HepG2 (cell line): Measurements from ENCODE around the gene CMIP. TPM values are rescaled to one million over a fixed set of nuclear protein-coding genes. Genes with fewer than 3 reads are reported as not detected.

ENCODE experiments used
- ATAC-seq: fragments of 200-7000 bp; cut with Tn5 transposase; 3 replicates; pipeline ENCODE4 v1.9.1; 2020; ENCODE audit warnings: mild to moderate bottlenecking, moderate library complexity
- BruUV-seq: library from RNA; stranded (reverse); fragments of 400-500 nt; replicated peaks from 2 replicates; lab custom pipeline; 2021; lab: Mats Ljungman, UMichigan
- CTCF ChIA-PET: fragments of 300-600 bp; formaldehyde crosslinking; extraction: SDS; loops from one replicate; lab custom pipeline; 2021; ENCODE audit warnings: low total read pairs, inconsistent platforms, low intra/inter-chr PET ratio; lab: Yijun Ruan, JAX
- POLR2A ChIA-PET: fragments of 350-600 bp; sonication (Branson Sonifier 250); formaldehyde crosslinking; loops from one replicate; lab custom pipeline; 2020; ENCODE audit warnings: antibody characterized with exemption, inconsistent platforms; lab: Yijun Ruan, JAX
- DNase-seq: peaks from one replicate; pipeline ENCODE4 v3.0.0-alpha.2; 2015; ENCODE audit warnings: low spot score
- FAIRE-seq: peaks from 3 replicates; lab custom pipeline; 2011; peaks lifted over from hg19 to GRCh38; lab: Jason Lieb, UNC
- H2AFZ ChIP-seq: one replicate; pipeline ENCODE4 v1.6.1; 2011; ENCODE audit warnings: low read length, inconsistent platforms
- H3K27ac ChIP-seq: fragments of 300-600 bp; 3 replicates; pipeline ENCODE4 v1.8.0; 2011; ENCODE audit warnings: mixed run types, mild to moderate bottlenecking, mixed read lengths, low read length, inconsistent platforms; ENCODE audit not compliant: insufficient read depth; ENCODE audit errors: extremely low read length
- H3K27me3 ChIP-seq, 2 experiments: fragments of 200-600 bp in 1 of 2; 2 replicates in 1 of 2; 3 replicates in 1 of 2; pipeline versions ENCODE4 v1.6.0 to v1.8.0; 2011; ENCODE audit warnings: low read length in 2 of 2, mild to moderate bottlenecking in 2 of 2, moderate library complexity in 2 of 2, inconsistent platforms in 1 of 2; ENCODE audit not compliant: insufficient read depth in 2 of 2, control insufficient read depth in 1 of 2
- H3K36me3 ChIP-seq, 2 experiments: fragments of 200-600 bp in 1 of 2; replicated peaks in 1 of 2; 2 replicates in 1 of 2; 3 replicates in 1 of 2; pipeline versions ENCODE4 v1.5.1 to v1.8.0; 2011; ENCODE audit warnings: low read length in 2 of 2, inconsistent platforms in 1 of 2; ENCODE audit not compliant: insufficient read depth in 2 of 2, control insufficient read depth in 1 of 2
- H3K4me1 ChIP-seq: 2 replicates; pipeline ENCODE4 v1.5.1; 2012; ENCODE audit warnings: low read length, inconsistent platforms; ENCODE audit not compliant: insufficient read depth
- H3K4me2 ChIP-seq: 2 replicates; pipeline ENCODE4 v1.6.0; 2011; ENCODE audit warnings: low read depth, low read length, inconsistent platforms
- H3K4me3 ChIP-seq, 3 experiments: fragments of 200-600 bp in 1 of 3; sonication (generic), shearing (Covaris generic) in 1 of 3; replicated peaks in 1 of 3; 2 replicates each; pipeline ENCODE4 v1.5.1; 2011 to 2016; ENCODE audit warnings: low read length in 3 of 3, inconsistent platforms in 2 of 3, low read depth in 2 of 3, mild to moderate bottlenecking in 2 of 3, control low read depth in 1 of 3, mixed read lengths in 1 of 3; ENCODE audit not compliant: insufficient read depth in 1 of 3
- H3K79me2 ChIP-seq: one replicate; pipeline ENCODE4 v1.6.1; 2011; ENCODE audit warnings: low read length, inconsistent platforms; ENCODE audit not compliant: insufficient read depth
- H3K9ac ChIP-seq: 2 replicates; pipeline ENCODE4 v1.6.0; 2011; ENCODE audit warnings: mild to moderate bottlenecking, low read depth, low read length, inconsistent platforms; ENCODE audit not compliant: insufficient read depth
- H3K9me3 ChIP-seq: 2 replicates; pipeline ENCODE4 v1.5.1; 2012; ENCODE audit warnings: mild to moderate bottlenecking, low read length
- H4K20me1 ChIP-seq: 2 replicates; pipeline ENCODE4 v1.6.0; 2011; ENCODE audit warnings: inconsistent platforms, mild to moderate bottlenecking, low read length, moderate library complexity; ENCODE audit not compliant: insufficient read depth
- AGO2 ChIP-seq: fragments of 200-400 bp; formaldehyde crosslinking; optimal IDR thresholded peaks from 2 replicates; pipeline ENCODE3; 2017; ENCODE audit warnings: mild to moderate bottlenecking, low read depth, low read length, moderate library complexity
- AHR ChIP-seq: IDR thresholded peaks from 2 replicates; pipeline ENCODE4 v1.6.1; 2018; ENCODE audit warnings: missing genetic modification reagents, missing compliant biosample characterization
- CREBL2 ChIP-seq: sonication (generic); formaldehyde crosslinking; IDR thresholded peaks from 2 replicates; pipeline ENCODE4 v1.8.1; 2023; ENCODE audit warnings: missing genetic modification reagents, mild to moderate bottlenecking, borderline replicate concordance
- DPF2 ChIP-seq: sonication (generic); formaldehyde crosslinking; IDR thresholded peaks from 2 replicates; pipeline ENCODE4 v1.4.0; 2020; ENCODE audit warnings: mild to moderate bottlenecking, low read depth, missing genetic modification reagents, borderline replicate concordance
- FOXM1 ChIP-seq: sonication (generic); formaldehyde crosslinking; IDR thresholded peaks from 2 replicates; pipeline ENCODE4 v1.5.0; 2020; ENCODE audit warnings: missing genetic modification reagents
- HNF4G ChIP-seq, 2 experiments: sonication (generic) in 1 of 2; formaldehyde crosslinking in 1 of 2; IDR thresholded peaks; 2 replicates each; pipeline versions ENCODE4 v1.4.0 to v1.6.1; 2011 to 2020; ENCODE audit warnings: borderline replicate concordance in 2 of 2, low read depth in 2 of 2, mild to moderate bottlenecking in 2 of 2, low read length in 1 of 2, missing genetic modification reagents in 1 of 2, moderate library complexity in 1 of 2
- PHB2 ChIP-seq: fragments of 450-650 bp; IDR thresholded peaks from 2 replicates; pipeline ENCODE4 v1.6.1; 2018; ENCODE audit not compliant: partially characterized antibody
- POLR2A ChIP-seq, 2 experiments: IDR thresholded peaks; 2 replicates each; pipeline ENCODE4 v1.6.1; 2011; ENCODE audit warnings: low read depth in 2 of 2, low read length in 2 of 2, mild to moderate bottlenecking in 1 of 2, moderate library complexity in 1 of 2; ENCODE audit not compliant: insufficient read depth in 1 of 2
- RFX1 ChIP-seq: fragments of 450-650 bp; IDR thresholded peaks from 2 replicates; pipeline ENCODE4 v1.6.1; 2017
- SP1 ChIP-seq, 2 experiments: fragments of 450-650 bp in 1 of 2; sonication (generic) in 1 of 2; formaldehyde crosslinking in 1 of 2; IDR thresholded peaks; 2 replicates each; pipeline versions ENCODE4 v1.4.0 to v1.6.1; 2016 to 2020; ENCODE audit warnings: missing genetic modification reagents in 1 of 2
- TP53 ChIP-seq: sonication (generic); formaldehyde crosslinking; conservative IDR thresholded peaks from 2 replicates; pipeline ENCODE4 v1.4.0; 2020; ENCODE audit warnings: missing genetic modification reagents
- ZBTB37 ChIP-seq: sonication (generic); formaldehyde crosslinking; IDR thresholded peaks from 2 replicates; pipeline ENCODE4 v1.4.0; 2020; ENCODE audit warnings: mild to moderate bottlenecking, missing genetic modification reagents
- ZNF569 ChIP-seq: sonication (generic); formaldehyde crosslinking; IDR thresholded peaks from 2 replicates; pipeline ENCODE4 v1.5.0; 2020; ENCODE audit warnings: mild to moderate bottlenecking, missing genetic modification reagents, moderate library complexity, borderline replicate concordance
- WGBS: methylation state at CpG from one replicate; pipeline ENCODE4 v1.1.6; 2017; ENCODE audit warnings: low lambda C conversion rate; 5-methylcytosine and 5-hydroxymethylcytosine counted together
- in situ Hi-C: cut with HindIII; loops from 2 replicates; pipeline ENCODE4 v1.10.0; 2017; ENCODE audit warnings: low pct_unique_long_range_greater_than_20kb; ENCODE audit not compliant: extremely low pct_ligation_motif_present
- intact Hi-C: fragments of 100-400 bp; cut with micrococcal nuclease; formaldehyde crosslinking; loops from one replicate; pipeline ENCODE4 v1.10.0; 2022; ENCODE audit not compliant: unreplicated experiment
- polyA plus RNA-seq, 8 experiments: library from polyadenylated mRNA; depleted of rRNA in 3 of 8; stranded (reverse) in 7 of 8; unstranded in 1 of 8; fragments of >200 nt; fragmentation: Illumina TruSeq in 4 of 8; extraction: Trizol in 4 of 8; gene quantifications; 2 replicates each; pipeline versions ENCODE4 v1.2.1 to v1.2.3, GENCODE V29; 2011 to 2016; ENCODE audit warnings: low read depth in 4 of 8, missing spikeins in 1 of 8, mixed read lengths in 1 of 8; ENCODE audit not compliant: insufficient read depth in 1 of 8
- total RNA-seq, 5 experiments: library from RNA; depleted of rRNA; stranded (reverse); fragments of >200 nt; fragmentation: Illumina TruSeq; extraction: Trizol; gene quantifications; 2 replicates each; pipeline ENCODE4 v1.2.3, GENCODE V29; 2016; ENCODE audit warnings: low read depth in 1 of 5
- TF ChIP-seq, protein P1 (sequence below): IDR thresholded peaks from 2 replicates; pipeline ENCODE4 v1.6.1; 2016; ENCODE audit warnings: missing genetic modification reagents, missing compliant biosample characterization
- TF ChIP-seq, protein P2 (sequence below): sonication (generic); formaldehyde crosslinking; IDR thresholded peaks from 2 replicates; pipeline ENCODE4 v1.8.1; 2023; ENCODE audit warnings: mild to moderate bottlenecking, missing genetic modification reagents

The CMIP gene
- total and polyA plus RNA-seq, 2 of the 13 experiments (the other 11 are each of a cell fraction or from before 2014, with no cell fraction given) = 10.9 to 18.1 TPM

- BruUV-seq = no TSS peak
- Histone ChIP-seq H4K20me1 (peaks cover 91% of the 10 kb centered on the region), H3K27me3 (no peaks in the 10 kb centered on the region), H3K4me1 (peaks cover 5% of the 10 kb centered on the region), H3K27ac (no peak overlapping the region), H3K79me2 (peaks cover 55% of the 10 kb centered on the region), H2AFZ (no peak overlapping the region), H3K36me3 (peaks cover 20 to 65% of the 10 kb centered on the region in 2 experiments), H3K9ac (no peak overlapping the region), H3K4me3 (no peak overlapping the region), H3K4me2 (no peak overlapping the region), H3K9me3 (no peaks in the 10 kb centered on the region)
- DNase-seq (no peak), FAIRE-seq (no peak), ATAC-seq (no peak)
- POLR2A ChIA-PET = no interaction called here
- intact Hi-C loops = no loop called here
- 0 out of 4 replicates have a peak, but pooled peaks of 1 of the 2 experiments have one; percentile 29 for TF ChIP-seq POLR2A (IDR thresholded peaks at IDR 0.05; ENCODE audit: insufficient read depth in 1 of 2, low read depth in 2 of 2, low read length in 2 of 2)
- TF ChIP-seq RFX1 = no peak
- no peak for TF ChIP-seq HNF4G (IDR thresholded peaks at IDR 0.05; ENCODE audit: borderline replicate concordance, low read depth, low read length)
- no peak for TF ChIP-seq HNF4G (CRISPR knock-in tag; IDR thresholded peaks at IDR 0.05; ENCODE audit: borderline replicate concordance, low read depth)
- TF ChIP-seq FOXM1 = no peak
- TF ChIP-seq PHB2 = no peak
- no peak for TF ChIP-seq TP53
- TF ChIP-seq AHR = no peak
- TF ChIP-seq DPF2 (CRISPR knock-in tag) = no peak
- TF ChIP-seq, protein P1, sequence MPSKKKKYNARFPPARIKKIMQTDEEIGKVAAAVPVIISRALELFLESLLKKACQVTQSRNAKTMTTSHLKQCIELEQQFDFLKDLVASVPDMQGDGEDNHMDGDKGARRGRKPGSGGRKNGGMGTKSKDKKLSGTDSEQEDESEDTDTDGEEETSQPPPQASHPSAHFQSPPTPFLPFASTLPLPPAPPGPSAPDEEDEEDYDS = no peak
- no peak for TF ChIP-seq ZNF569
- TF ChIP-seq, protein P2, sequence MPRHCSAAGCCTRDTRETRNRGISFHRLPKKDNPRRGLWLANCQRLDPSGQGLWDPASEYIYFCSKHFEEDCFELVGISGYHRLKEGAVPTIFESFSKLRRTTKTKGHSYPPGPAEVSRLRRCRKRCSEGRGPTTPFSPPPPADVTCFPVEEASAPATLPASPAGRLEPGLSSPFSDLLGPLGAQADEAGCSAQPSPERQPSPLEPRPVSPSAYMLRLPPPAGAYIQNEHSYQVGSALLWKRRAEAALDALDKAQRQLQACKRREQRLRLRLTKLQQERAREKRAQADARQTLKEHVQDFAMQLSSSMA (CRISPR knock-in tag) = no peak
- TF ChIP-seq AGO2 = peak; percentile 83
- no peak for TF ChIP-seq SP1 (IDR thresholded peaks at IDR 0.05)
- TF ChIP-seq SP1 (CRISPR knock-in tag; IDR thresholded peaks at IDR 0.05) = no peak
- TF ChIP-seq CREBL2 (CRISPR knock-in tag) = no peak
- no peak for TF ChIP-seq ZBTB37 (CRISPR knock-in tag)
- in situ Hi-C loops = no loop called here
- CTCF ChIA-PET = no interaction called here
- over 99% methylated on average over 16 of the region's 20 CpGs for WGBS
Measured at GRCh38 chr16:81645266-81645694, 200.7 kb downstream of the CMIP start.
